Measurements from ENCODE around the gene LAIR2.

Gene LAIR2

DNA sequence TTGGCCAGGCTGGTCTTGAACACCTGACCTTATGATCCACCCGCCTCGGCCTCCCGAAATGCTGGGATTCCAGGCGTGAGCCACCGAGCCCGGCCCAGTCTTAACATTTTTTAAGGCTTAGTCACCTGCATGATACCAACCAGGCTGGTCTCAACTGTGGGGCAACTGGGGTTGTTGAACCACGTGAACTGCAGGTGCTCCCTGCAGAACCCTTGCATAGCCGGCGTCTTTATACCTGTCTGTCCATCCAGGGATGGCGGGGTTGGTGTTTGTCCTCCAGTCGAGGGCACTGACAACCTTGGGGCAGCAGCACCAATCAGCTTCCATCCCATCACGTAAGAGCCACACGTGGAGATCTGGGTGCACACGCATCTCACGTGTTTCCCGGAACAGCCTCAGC lies 46.2 kb downstream of the LAIR2 start:
- H3K4me3 ChIP-seq (ENCODE audit: insufficient read depth, low read length, poor library complexity, severe bottlenecking), result no peak overlapping the region
- TF ChIP-seq, protein P1, sequence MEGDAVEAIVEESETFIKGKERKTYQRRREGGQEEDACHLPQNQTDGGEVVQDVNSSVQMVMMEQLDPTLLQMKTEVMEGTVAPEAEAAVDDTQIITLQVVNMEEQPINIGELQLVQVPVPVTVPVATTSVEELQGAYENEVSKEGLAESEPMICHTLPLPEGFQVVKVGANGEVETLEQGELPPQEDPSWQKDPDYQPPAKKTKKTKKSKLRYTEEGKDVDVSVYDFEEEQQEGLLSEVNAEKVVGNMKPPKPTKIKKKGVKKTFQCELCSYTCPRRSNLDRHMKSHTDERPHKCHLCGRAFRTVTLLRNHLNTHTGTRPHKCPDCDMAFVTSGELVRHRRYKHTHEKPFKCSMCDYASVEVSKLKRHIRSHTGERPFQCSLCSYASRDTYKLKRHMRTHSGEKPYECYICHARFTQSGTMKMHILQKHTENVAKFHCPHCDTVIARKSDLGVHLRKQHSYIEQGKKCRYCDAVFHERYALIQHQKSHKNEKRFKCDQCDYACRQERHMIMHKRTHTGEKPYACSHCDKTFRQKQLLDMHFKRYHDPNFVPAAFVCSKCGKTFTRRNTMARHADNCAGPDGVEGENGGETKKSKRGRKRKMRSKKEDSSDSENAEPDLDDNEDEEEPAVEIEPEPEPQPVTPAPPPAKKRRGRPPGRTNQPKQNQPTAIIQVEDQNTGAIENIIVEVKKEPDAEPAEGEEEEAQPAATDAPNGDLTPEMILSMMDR (IDR thresholded peaks at IDR 0.05; ENCODE audit: insufficient read depth, low read length, poor library complexity, severe bottlenecking), result no peak
- TF ChIP-seq EZH2phosphoT487 (conservative IDR thresholded peaks at IDR 0.05; ENCODE audit: low read length), result no peak
- no peaks in the 10 kb centered on the region for H3K9me2 ChIP-seq (replicated peaks; ENCODE audit: insufficient read depth, low read length)
- no peaks in the 10 kb centered on the region for H3K36me3 ChIP-seq (ENCODE audit: low read length)
- no peaks in the 10 kb centered on the region for H3K9me3 ChIP-seq (ENCODE audit: insufficient read depth, low read length)
- H3K27me3 ChIP-seq (ENCODE audit: low read length), result no peaks in the 10 kb centered on the region
- H2AFZ ChIP-seq (ENCODE audit: low read depth, low read length, severe bottlenecking), result no peak overlapping the region
- H4K20me1 ChIP-seq (ENCODE audit: low read depth, low read length), result no peaks in the 10 kb centered on the region
- H3F3A ChIP-seq (ENCODE audit: insufficient read depth), result no peaks in the 10 kb centered on the region
- no peak overlapping the region for H3K9ac ChIP-seq (ENCODE audit: low read length)
- no peaks in the 10 kb centered on the region for H3K79me2 ChIP-seq (ENCODE audit: insufficient read depth, low read length)
- H3K4me2 ChIP-seq (ENCODE audit: low read depth, low read length, poor library complexity, severe bottlenecking), result no peak overlapping the region
- no peak overlapping the region for H3K27ac ChIP-seq (ENCODE audit: low read depth, low read length)

DNA sequence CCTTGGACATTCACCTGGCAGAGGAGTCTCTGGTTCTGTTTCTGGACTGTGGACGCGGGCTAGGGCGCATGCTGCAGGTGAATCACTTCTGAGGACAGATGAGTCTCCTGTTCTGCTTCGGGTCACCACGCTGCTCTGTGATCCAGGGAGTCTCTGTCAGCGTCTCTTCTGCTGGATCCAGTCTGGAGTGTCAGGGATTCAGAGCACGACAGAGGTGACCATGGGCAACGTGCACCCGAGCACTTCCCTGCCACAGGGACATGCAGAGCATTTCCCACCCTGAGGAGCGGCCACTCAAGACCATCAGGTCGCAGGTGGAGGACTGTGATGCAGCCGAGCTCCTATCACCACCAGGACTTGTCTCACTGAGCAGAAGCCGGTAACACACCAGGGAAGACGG lies 46.6 kb downstream of the LAIR2 start:
- Histone ChIP-seq H3K27ac (ENCODE audit: low read depth, low read length) (no peak overlapping the region), H3K79me2 (ENCODE audit: insufficient read depth, low read length) (no peaks in the 10 kb centered on the region), H4K20me1 (ENCODE audit: low read depth, low read length) (no peaks in the 10 kb centered on the region), H3K9me2 (replicated peaks; ENCODE audit: insufficient read depth, low read length) (no peaks in the 10 kb centered on the region), H3K36me3 (ENCODE audit: low read length) (no peaks in the 10 kb centered on the region), H2AFZ (ENCODE audit: low read depth, low read length, severe bottlenecking) (no peak overlapping the region), H3K9me3 (ENCODE audit: insufficient read depth, low read length) (no peaks in the 10 kb centered on the region), H3K9ac (ENCODE audit: low read length) (no peak overlapping the region), H3K27me3 (ENCODE audit: low read length) (no peaks in the 10 kb centered on the region), H3F3A (ENCODE audit: insufficient read depth) (no peaks in the 10 kb centered on the region), H3K4me3 (ENCODE audit: insufficient read depth, low read length, poor library complexity, severe bottlenecking) (no peak overlapping the region), H3K4me2 (ENCODE audit: low read depth, low read length, poor library complexity, severe bottlenecking) (no peak overlapping the region)
- TF ChIP-seq, protein P1 (IDR thresholded peaks at IDR 0.05; ENCODE audit: insufficient read depth, low read length, poor library complexity, severe bottlenecking), result no peak
- no peak for TF ChIP-seq EZH2phosphoT487 (conservative IDR thresholded peaks at IDR 0.05; ENCODE audit: low read length)

DNA sequence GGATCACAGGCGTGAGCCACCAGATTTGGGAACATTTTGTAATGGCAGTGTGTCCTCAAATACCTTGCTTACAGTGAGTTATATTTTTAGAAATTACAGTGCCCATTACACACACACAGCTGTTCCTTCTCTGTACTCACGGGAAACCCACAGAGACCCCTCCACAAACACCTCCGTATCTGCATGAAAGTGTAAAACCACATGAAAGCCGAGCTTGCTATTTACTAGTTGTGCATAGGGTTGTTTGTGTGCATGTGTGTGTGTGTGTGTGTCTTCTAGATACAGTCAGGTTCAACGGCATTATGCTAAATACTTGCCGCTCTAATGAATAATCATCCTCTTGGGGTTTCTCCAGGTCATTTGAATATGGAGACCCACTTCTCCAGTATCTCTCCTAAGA lies 48.7 kb downstream of the LAIR2 start:
- Histone ChIP-seq H3K27me3 (ENCODE audit: low read length) (no peaks in the 10 kb centered on the region), H3K27ac (ENCODE audit: low read depth, low read length) (no peak overlapping the region), H3K9me3 (ENCODE audit: insufficient read depth, low read length) (no peaks in the 10 kb centered on the region), H3F3A (ENCODE audit: insufficient read depth) (no peaks in the 10 kb centered on the region), H3K79me2 (ENCODE audit: insufficient read depth, low read length) (no peaks in the 10 kb centered on the region), H3K9me2 (replicated peaks; ENCODE audit: insufficient read depth, low read length) (no peaks in the 10 kb centered on the region), H4K20me1 (ENCODE audit: low read depth, low read length) (no peaks in the 10 kb centered on the region), H3K9ac (ENCODE audit: low read length) (no peak overlapping the region), H2AFZ (ENCODE audit: low read depth, low read length, severe bottlenecking) (no peak overlapping the region), H3K36me3 (ENCODE audit: low read length) (no peaks in the 10 kb centered on the region), H3K4me3 (ENCODE audit: insufficient read depth, low read length, poor library complexity, severe bottlenecking) (no peak overlapping the region), H3K4me2 (ENCODE audit: low read depth, low read length, poor library complexity, severe bottlenecking) (no peak overlapping the region)
- TF ChIP-seq, protein P1 (IDR thresholded peaks at IDR 0.05; ENCODE audit: insufficient read depth, low read length, poor library complexity, severe bottlenecking), result no peak
- TF ChIP-seq EZH2phosphoT487 (conservative IDR thresholded peaks at IDR 0.05; ENCODE audit: low read length), result no peak
